Testis (tissue), 3 donors: ENCODE data around the gene ZBTB8B. TPM values are rescaled to one million over a fixed set of nuclear protein-coding genes. Genes with fewer than 3 reads are reported as not detected.
"Not testable (repeated sequence)": the region's sequence is repeated elsewhere in the genome, so short reads cannot be mapped to it uniquely, and the experiment has no call there.

Source experiments
- DNase-seq: peaks from one replicate; pipeline ENCODE4 v3.0.0-alpha.2; 2019
- H3K27ac ChIP-seq, 2 donors: fragments of 200-600 bp; sonication (generic); one replicate each; pipeline ENCODE4 v1.5.1; 2019
- H3K27me3 ChIP-seq: fragments of 200-600 bp; sonication (generic); one replicate; pipeline ENCODE4 v1.5.1; 2019
- H3K36me3 ChIP-seq: fragments of 200-600 bp; sonication (generic); one replicate; pipeline ENCODE4 v1.5.1; 2017; ENCODE audit warnings: low read depth; ENCODE audit errors: missing control alignments
- H3K4me1 ChIP-seq: fragments of 200-600 bp; sonication (generic); one replicate; pipeline ENCODE4 v1.5.1; 2019
- H3K4me3 ChIP-seq, 2 donors: fragments of 200-600 bp; sonication (generic); one replicate each; pipeline ENCODE4 v1.5.1; 2017 to 2019
- H3K9me3 ChIP-seq: fragments of 200-600 bp; sonication (generic); one replicate; pipeline ENCODE4 v1.5.1; 2017
- POLR2A ChIP-seq: fragments of 450-650 bp; IDR thresholded peaks from one replicate; pipeline ENCODE4 v1.6.1; 2017; ENCODE audit warnings: antibody characterized with exemption, mild to moderate bottlenecking, moderate library complexity
- WGBS, 2 donors: methylation state at CpG; one replicate each; pipeline ENCODE4 v1.1.5; 2018; 5-methylcytosine and 5-hydroxymethylcytosine counted together
- intact Hi-C: fragments of 100-400 bp; cut with DNase I; formaldehyde crosslinking; loops from one replicate; pipeline ENCODE4 v1.15.1; 2023; ENCODE audit warnings: low total_unique reads
- polyA plus RNA-seq: library from polyadenylated mRNA; stranded (reverse); fragments of 350-450 nt; fragmentation: Illumina TruSeq; extraction: RNeasy Lipid Tissue Mini Kit (QIAGEN cat#74804); gene quantifications from one replicate; pipeline ENCODE4 v1.2.3, GENCODE V29; 2014; ENCODE audit warnings: low read depth, low replicate concordance; ENCODE audit not compliant: insufficient read depth
- total RNA-seq, 2 donors: library from RNA; depleted of rRNA; stranded (reverse); fragments of >200 nt; gene quantifications; one replicate each; pipeline ENCODE4 v1.2.3, GENCODE V29; 2016
- TF ChIP-seq, protein P1 (sequence below), 3 experiments: fragments of 450-650 bp in 2 of 3; fragments of 200-600 bp in 1 of 3; sonication (generic) in 1 of 3; IDR thresholded peaks; one replicate each; pipeline ENCODE4 v1.5.1; 2016 to 2019; ENCODE audit warnings: antibody characterized with exemption in 3 of 3, mild to moderate bottlenecking in 2 of 3, moderate library complexity in 1 of 3

Gene ZBTB8B
- total and polyA plus RNA-seq, 3 donors from 2014 or later: 0.21 to 0.55 (median 0.50) TPM

- H3K9me3 ChIP-seq: not testable (repeated sequence)
- WGBS, 2 donors: 32% methylated on average over 12 of the region's 12 CpGs
These were observed 16.6 kb upstream of the ZBTB8B start for GRCh38 chr1:32448186-32448772.

GRCh38 chr1:32448773-32449456 is 16.0 kb upstream of the ZBTB8B start:
- peak; percentile 58 for DNase-seq
- Histone ChIP-seq H3K36me3 (no peaks in the 10 kb centered on the region), H3K27me3 (no peaks in the 10 kb centered on the region), H3K9me3 (no peaks in the 10 kb centered on the region), H3K4me1 (peaks cover 4% of the 10 kb centered on the region), H3K4me3 (no peak overlapping the region), H3K27ac (no peak overlapping the region)
- intact Hi-C loops: no loop called here
- TF ChIP-seq, protein P1, sequence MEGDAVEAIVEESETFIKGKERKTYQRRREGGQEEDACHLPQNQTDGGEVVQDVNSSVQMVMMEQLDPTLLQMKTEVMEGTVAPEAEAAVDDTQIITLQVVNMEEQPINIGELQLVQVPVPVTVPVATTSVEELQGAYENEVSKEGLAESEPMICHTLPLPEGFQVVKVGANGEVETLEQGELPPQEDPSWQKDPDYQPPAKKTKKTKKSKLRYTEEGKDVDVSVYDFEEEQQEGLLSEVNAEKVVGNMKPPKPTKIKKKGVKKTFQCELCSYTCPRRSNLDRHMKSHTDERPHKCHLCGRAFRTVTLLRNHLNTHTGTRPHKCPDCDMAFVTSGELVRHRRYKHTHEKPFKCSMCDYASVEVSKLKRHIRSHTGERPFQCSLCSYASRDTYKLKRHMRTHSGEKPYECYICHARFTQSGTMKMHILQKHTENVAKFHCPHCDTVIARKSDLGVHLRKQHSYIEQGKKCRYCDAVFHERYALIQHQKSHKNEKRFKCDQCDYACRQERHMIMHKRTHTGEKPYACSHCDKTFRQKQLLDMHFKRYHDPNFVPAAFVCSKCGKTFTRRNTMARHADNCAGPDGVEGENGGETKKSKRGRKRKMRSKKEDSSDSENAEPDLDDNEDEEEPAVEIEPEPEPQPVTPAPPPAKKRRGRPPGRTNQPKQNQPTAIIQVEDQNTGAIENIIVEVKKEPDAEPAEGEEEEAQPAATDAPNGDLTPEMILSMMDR (IDR thresholded peaks at IDR 0.05): peak in 2 of 3 experiments; percentile 5 to 36
- TF ChIP-seq POLR2A: no peak
- 69 to 75% methylated on average over 12 of the region's 12 CpGs for WGBS, 2 donors

More at GRCh38 chr1:32448186-32448772, 16.6 kb upstream of the ZBTB8B start:
- intact Hi-C loops, H3K27me3 ChIP-seq, H3K4me1 ChIP-seq, H3K36me3 ChIP-seq: not testable (repeated sequence)
- TF ChIP-seq, protein P1 (IDR thresholded peaks at IDR 0.05): peak; percentile 73 to 79 (median 73)
- peak; percentile 92 for DNase-seq
- peak overlapping the region; percentile 19 to 26 for H3K4me3 ChIP-seq
- peak overlapping the region in 1 of 2 donors; percentile 18 for H3K27ac ChIP-seq

- H3K9me3 ChIP-seq, H3K27ac ChIP-seq, H3K4me3 ChIP-seq, intact Hi-C loops, H3K27me3 ChIP-seq, H3K36me3 ChIP-seq, H3K4me1 ChIP-seq, DNase-seq: not testable (repeated sequence)
- WGBS, 2 donors: 86 to 87% methylated on average over 5 of the region's 5 CpGs
These were observed 15.4 kb upstream of the ZBTB8B start for GRCh38 chr1:32449457-32449831.

DNA sequence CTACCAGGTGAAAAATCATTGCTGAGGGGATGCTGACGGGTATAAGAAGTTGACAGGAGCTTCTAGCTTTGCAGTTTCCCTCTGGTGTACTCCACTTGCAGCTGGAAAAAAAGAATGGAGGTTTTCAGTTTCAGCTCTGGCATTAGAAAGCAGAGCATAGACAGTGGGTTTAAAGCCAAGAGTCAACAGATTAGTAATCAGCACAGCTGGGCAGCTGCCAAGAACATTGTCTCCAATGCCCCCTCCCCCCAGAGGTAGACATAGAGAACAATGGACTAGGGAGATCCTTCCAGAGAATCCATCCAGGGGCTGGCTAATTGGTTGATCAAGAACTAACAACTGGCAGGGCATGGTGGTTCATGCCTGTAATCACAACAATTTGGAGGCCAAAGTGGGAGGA is 10.1 kb upstream of the ZBTB8B start:
- Histone ChIP-seq H3K9me3 (no peaks in the 10 kb centered on the region), H3K36me3 (no peaks in the 10 kb centered on the region), H3K4me3 (no peak overlapping the region), H3K27me3 (no peaks in the 10 kb centered on the region), H3K4me1 (no peaks in the 10 kb centered on the region), H3K27ac (no peak overlapping the region)
- peak; percentile 26 for DNase-seq
- 35 to 59% methylated on average over 1 of the region's 1 CpG for WGBS, 2 donors
- TF ChIP-seq, protein P1 (IDR thresholded peaks at IDR 0.05): no peak
- no peak for TF ChIP-seq POLR2A
- intact Hi-C loops: no loop called here

DNA sequence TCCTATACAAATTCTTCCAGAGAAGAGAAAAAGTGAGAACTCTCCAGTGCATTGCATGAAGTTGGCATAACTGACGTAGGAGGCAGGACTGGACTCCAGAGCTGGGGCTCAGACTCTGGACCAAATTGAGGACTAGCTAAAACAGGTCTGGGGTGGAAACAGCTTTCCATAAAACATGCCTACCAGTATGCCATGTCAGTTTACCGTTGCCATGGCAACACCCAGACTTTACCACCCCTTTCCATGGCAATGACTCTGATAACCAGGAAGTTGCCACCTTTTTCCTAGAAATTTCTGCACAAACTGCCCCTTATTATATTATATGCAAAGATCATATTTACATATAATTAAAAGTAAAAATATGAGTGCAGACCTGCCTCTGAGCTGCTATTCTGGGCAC is 8.9 kb upstream of the ZBTB8B start:
- H3K4me1 ChIP-seq: no peaks in the 10 kb centered on the region
- intact Hi-C loops: no loop called here

GRCh38 chr1:32458798-32459197 is 6.1 kb upstream of the ZBTB8B start:
- H3K27ac ChIP-seq, H3K27me3 ChIP-seq, H3K4me3 ChIP-seq, H3K36me3 ChIP-seq, DNase-seq, intact Hi-C loops, H3K4me1 ChIP-seq, H3K9me3 ChIP-seq: not testable (repeated sequence)
- 92 to 94% methylated on average over 5 of the region's 5 CpGs for WGBS, 2 donors

More for the DNA sequence above, 8.9 kb upstream of the ZBTB8B start:
- no peak overlapping the region for H3K27ac ChIP-seq
- H3K36me3 ChIP-seq: no peaks in the 10 kb centered on the region
- WGBS, 2 donors: 91 to 93% methylated on average over 2 of the region's 2 CpGs
- H3K27me3 ChIP-seq: no peaks in the 10 kb centered on the region
- no peak for DNase-seq
- H3K4me3 ChIP-seq: no peak overlapping the region
- TF ChIP-seq POLR2A: no peak
- TF ChIP-seq, protein P1 (IDR thresholded peaks at IDR 0.05): no peak
- H3K9me3 ChIP-seq: no peaks in the 10 kb centered on the region

DNA sequence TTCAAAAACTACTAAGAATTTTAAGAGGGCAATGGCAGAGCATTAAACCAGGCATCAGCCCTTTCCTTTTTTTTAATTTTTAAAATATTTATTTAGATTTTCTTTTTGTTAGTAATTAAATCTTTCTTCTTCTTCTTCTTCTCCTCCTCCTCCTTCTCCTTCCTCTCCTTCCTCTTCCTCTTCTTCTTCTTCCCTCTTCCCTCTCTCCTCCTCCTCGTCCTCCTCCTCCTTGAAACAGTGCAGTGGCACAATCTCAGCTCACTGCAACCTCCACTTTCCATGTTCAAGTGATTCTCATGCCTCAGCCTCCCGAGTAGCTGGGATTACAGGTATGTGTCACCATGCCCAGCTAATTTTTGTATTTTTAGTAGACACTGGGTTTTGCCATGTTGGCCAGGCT is 1.9 kb upstream of the ZBTB8B start:
- intact Hi-C loops, DNase-seq, H3K9me3 ChIP-seq, H3K27me3 ChIP-seq, H3K4me1 ChIP-seq, H3K4me3 ChIP-seq, H3K36me3 ChIP-seq, H3K27ac ChIP-seq: not testable (repeated sequence)
- 82 to 95% methylated on average over 2 of the region's 2 CpGs for WGBS, 2 donors
